GM21529 (cell line): Measurements from ENCODE around the gene NCOA5.

Source experiments
- ATAC-seq: cut with Tn5 transposase; IDR thresholded peaks from one replicate; pipeline ENCODE4 v1.9.1; 2021; ENCODE audit not compliant: unreplicated experiment

The NCOA5 gene

GRCh38 chr20:46044896-46045295 is 44.9 kb downstream of the NCOA5 start:
- no peak for ATAC-seq

- no peak for ATAC-seq
These were observed 46.2 kb downstream of the NCOA5 start for GRCh38 chr20:46043556-46043955.

GRCh38 chr20:46040902-46041535 is 48.7 kb downstream of the NCOA5 start:
- no peak for ATAC-seq

GRCh38 chr20:46037036-46037435 is 52.7 kb downstream of the NCOA5 start:
- ATAC-seq: no peak

- no peak for ATAC-seq
These were observed 53.4 kb downstream of the NCOA5 start for GRCh38 chr20:46036370-46036769.

- ATAC-seq: no peak
These were observed 54.0 kb downstream of the NCOA5 start for GRCh38 chr20:46035713-46036112.

GRCh38 chr20:46035253-46035652 is 54.5 kb downstream of the NCOA5 start:
- ATAC-seq: no peak

- ATAC-seq: no peak
These were observed 55.7 kb downstream of the NCOA5 start for GRCh38 chr20:46034039-46034438.

GRCh38 chr20:46031701-46032254 is 58.0 kb downstream of the NCOA5 start:
- ATAC-seq: no peak

- no peak for ATAC-seq
These were observed 58.7 kb downstream of the NCOA5 start for GRCh38 chr20:46031014-46031569.

GRCh38 chr20:46030284-46031013 is 59.3 kb downstream of the NCOA5 start:
- no peak for ATAC-seq

GRCh38 chr20:46028772-46029371 is 60.9 kb downstream of the NCOA5 start, which contains the start of gene SLC12A5:
TSS of gene SLC12A5 (plus strand) at chr20:46029215. CDS start at chr20:46029345, 130 bp downstream.
- no peak for ATAC-seq

- ATAC-seq: no peak
These were observed 61.7 kb downstream of the NCOA5 start for GRCh38 chr20:46028110-46028509.

GRCh38 chr20:46027245-46027853 is 62.4 kb downstream of the NCOA5 start:
- ATAC-seq: no peak

- no peak for ATAC-seq
These were observed 64.4 kb downstream of the NCOA5 start for GRCh38 chr20:46025376-46025783.

- no peak for ATAC-seq
These were observed 65.8 kb downstream of the NCOA5 start for GRCh38 chr20:46023999-46024398.

- ATAC-seq: no peak
These were observed 66.6 kb downstream of the NCOA5 start for GRCh38 chr20:46023148-46023484.

GRCh38 chr20:46022411-46023147 is 67.2 kb downstream of the NCOA5 start:
- ATAC-seq: no peak

- ATAC-seq: no peak
These were observed 68.1 kb downstream of the NCOA5 start for GRCh38 chr20:46021361-46022359.
